ENCODE results near the gene SLC6A12. TPM values are rescaled to one million over a fixed set of nuclear protein-coding genes. Genes with fewer than 3 reads are reported as not detected.

The SLC6A12 gene
- total RNA-seq, 6 experiments from 2014 or later: not detected

GRCh38 chr12:234891-235415 is 21.0 kb upstream of the SLC6A12 start:
- Mint-ChIP-seq H3K4me3 (no peak overlapping the region), H3K27me3 (ENCODE audit: insufficient read depth) (peaks cover 25% of the 10 kb centered on the region), H3K36me3 (ENCODE audit: low read depth) (peaks cover 25% of the 10 kb centered on the region), H3K4me1 (ENCODE audit: low read depth) (no peaks in the 10 kb centered on the region), H3K27ac (no peak overlapping the region), H3K9me3 (peaks cover 21% of the 10 kb centered on the region)
- TF ChIP-seq, protein P1, sequence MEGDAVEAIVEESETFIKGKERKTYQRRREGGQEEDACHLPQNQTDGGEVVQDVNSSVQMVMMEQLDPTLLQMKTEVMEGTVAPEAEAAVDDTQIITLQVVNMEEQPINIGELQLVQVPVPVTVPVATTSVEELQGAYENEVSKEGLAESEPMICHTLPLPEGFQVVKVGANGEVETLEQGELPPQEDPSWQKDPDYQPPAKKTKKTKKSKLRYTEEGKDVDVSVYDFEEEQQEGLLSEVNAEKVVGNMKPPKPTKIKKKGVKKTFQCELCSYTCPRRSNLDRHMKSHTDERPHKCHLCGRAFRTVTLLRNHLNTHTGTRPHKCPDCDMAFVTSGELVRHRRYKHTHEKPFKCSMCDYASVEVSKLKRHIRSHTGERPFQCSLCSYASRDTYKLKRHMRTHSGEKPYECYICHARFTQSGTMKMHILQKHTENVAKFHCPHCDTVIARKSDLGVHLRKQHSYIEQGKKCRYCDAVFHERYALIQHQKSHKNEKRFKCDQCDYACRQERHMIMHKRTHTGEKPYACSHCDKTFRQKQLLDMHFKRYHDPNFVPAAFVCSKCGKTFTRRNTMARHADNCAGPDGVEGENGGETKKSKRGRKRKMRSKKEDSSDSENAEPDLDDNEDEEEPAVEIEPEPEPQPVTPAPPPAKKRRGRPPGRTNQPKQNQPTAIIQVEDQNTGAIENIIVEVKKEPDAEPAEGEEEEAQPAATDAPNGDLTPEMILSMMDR (IDR thresholded peaks at IDR 0.05): no peak
- no peak for DNase-seq

- TF ChIP-seq, protein P1 (IDR thresholded peaks at IDR 0.05): no peak
- Mint-ChIP-seq H3K4me1 (ENCODE audit: low read depth) (no peaks in the 10 kb centered on the region), H3K27me3 (ENCODE audit: insufficient read depth) (peaks cover 33% of the 10 kb centered on the region), H3K4me3 (no peak overlapping the region), H3K36me3 (ENCODE audit: low read depth) (peaks cover 25% of the 10 kb centered on the region), H3K27ac (no peak overlapping the region), H3K9me3 (peaks cover 21% of the 10 kb centered on the region)
- no peak for DNase-seq
Observed at GRCh38 chr12:234019-234418, 20.1 kb upstream of the SLC6A12 start.

DNA sequence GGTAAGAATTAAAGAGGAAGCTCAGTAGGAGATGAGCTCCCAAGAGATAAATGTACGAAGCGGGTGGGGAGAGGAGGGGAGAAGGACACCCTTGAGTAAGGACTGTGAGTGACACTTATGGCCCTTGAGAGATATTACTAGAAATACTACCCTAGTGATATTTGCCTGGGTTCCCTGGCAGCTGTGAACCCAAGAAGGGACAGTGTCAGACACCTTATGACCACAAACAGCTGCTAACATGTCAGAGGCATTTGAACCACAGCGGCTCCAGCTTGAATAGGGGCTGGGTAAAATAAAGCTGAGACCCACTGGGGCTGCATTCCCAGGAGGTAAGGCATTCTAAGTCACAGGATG is 19.6 kb upstream of the SLC6A12 start:
- DNase-seq: no peak
- TF ChIP-seq, protein P1 (IDR thresholded peaks at IDR 0.05): no peak
- peaks cover 38% of the 10 kb centered on the region for H3K27me3 Mint-ChIP-seq (ENCODE audit: insufficient read depth)

DNA sequence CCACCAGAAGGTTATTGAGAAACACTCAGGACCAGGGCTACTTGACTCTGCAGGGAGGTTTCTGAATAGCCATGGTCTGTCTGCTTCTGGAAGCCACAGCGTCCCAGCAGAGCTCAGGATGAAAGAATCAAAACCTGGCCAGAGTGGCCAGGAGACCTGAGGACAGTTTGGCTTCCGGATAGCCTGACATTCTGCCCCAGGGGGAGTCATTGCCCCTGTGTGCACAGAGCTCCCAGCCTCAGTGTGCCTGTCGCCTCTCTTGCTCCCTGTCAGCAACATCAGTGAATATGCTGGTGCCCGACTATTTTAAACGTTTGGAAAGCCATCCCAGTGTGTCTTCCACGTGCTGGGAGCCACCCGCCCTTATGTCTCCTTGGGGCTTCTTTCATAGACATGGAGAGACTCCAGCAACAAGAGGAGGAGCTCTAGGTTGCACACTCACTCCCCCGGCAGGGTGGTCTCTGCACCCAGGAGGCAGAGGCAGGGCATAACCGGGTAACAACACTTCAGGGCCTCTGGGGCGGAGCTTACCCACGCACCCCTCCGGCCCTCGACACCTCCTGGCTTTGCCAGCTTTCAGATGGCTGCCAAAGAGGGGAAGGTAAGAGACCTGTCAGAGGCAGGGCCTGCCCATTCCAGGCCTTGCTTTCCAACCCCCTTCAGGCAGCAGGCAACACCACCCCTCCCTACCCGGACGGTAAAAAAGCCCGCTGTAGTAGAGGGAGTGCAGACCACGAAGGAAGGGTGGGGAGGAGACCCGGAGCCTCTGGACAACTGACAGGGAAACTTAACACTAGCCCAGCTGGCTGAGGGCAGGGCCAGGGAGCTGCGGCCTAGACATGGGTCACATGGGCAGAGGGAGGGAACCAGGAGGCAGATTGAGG is 19.0 kb upstream of the SLC6A12 start:
- no peak for DNase-seq
- H3K4me3 Mint-ChIP-seq: no peak overlapping the region
- no peak overlapping the region for H3K27ac Mint-ChIP-seq
- H3K4me1 Mint-ChIP-seq (ENCODE audit: low read depth): no peaks in the 10 kb centered on the region
- TF ChIP-seq, protein P1 (IDR thresholded peaks at IDR 0.05): no peak
- peaks cover 43% of the 10 kb centered on the region for H3K27me3 Mint-ChIP-seq (ENCODE audit: insufficient read depth)
- H3K36me3 Mint-ChIP-seq (ENCODE audit: low read depth): peaks cover 25% of the 10 kb centered on the region
- peaks cover 21% of the 10 kb centered on the region for H3K9me3 Mint-ChIP-seq

More for the DNA sequence above, 19.6 kb upstream of the SLC6A12 start:
- Mint-ChIP-seq H3K27ac (no peak overlapping the region), H3K4me3 (no peak overlapping the region), H3K36me3 (ENCODE audit: low read depth) (peaks cover 25% of the 10 kb centered on the region), H3K9me3 (peaks cover 21% of the 10 kb centered on the region), H3K4me1 (ENCODE audit: low read depth) (no peaks in the 10 kb centered on the region)

DNA sequence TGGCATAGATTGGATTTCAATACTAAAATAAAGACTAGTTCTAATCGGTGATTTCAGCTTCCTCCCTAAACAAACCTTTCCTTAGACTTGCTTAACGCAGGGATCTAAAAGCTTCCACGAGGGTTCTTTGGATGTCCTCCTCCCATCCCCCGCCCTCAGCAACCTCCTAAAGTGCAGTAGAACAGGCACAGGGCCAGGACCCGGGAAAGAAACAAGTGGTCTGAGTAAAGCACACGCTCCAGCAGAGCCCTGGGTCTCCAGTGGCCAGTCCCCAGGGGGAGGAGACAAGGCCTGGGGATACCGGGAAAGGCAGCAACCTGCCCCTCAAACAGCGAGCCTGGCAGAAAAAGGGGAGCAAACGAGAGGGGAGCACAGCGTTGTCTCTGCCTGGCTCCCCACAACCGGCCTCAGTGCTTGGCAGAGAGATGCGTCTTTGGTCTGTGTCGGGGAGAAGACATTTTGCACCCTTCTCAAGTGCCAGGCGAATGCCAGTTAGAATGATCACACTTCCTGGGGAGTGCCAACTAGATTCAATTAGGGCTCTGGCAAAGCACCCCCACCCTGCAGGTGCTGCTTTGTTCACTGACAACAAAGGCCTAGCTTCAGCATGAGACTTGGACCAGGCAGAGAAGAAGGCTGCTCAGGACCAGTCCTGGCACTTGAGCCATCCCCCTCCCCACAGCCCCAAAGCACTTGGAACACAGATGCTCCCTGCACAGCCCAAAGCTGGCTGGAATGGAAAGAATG is 17.1 kb upstream of the SLC6A12 start:
- Mint-ChIP-seq H3K27me3 (ENCODE audit: insufficient read depth) (peaks cover 59% of the 10 kb centered on the region), H3K36me3 (ENCODE audit: low read depth) (peaks cover 20% of the 10 kb centered on the region), H3K4me3 (no peak overlapping the region), H3K27ac (no peak overlapping the region), H3K4me1 (ENCODE audit: low read depth) (no peaks in the 10 kb centered on the region), H3K9me3 (peaks cover 14% of the 10 kb centered on the region)
- DNase-seq: no peak
- TF ChIP-seq, protein P1 (IDR thresholded peaks at IDR 0.05): no peak

Data from HFFc6 (cell line).